Adipocyte (in vitro differentiated cells): ENCODE results near the gene SUPT5H.

ENCODE experiments used
- DNase-seq: peaks from one replicate; pipeline ENCODE4 v3.0.0-alpha.2; 2015; ENCODE audit warnings: low read depth
- H3K27me3 ChIP-seq: replicated peaks from 2 replicates; pipeline ENCODE4 v1.7.0; 2013; ENCODE audit warnings: mild to moderate bottlenecking, low read length, moderate library complexity; ENCODE audit not compliant: control insufficient read depth, insufficient read depth
- H3K36me3 ChIP-seq: 2 replicates; pipeline ENCODE4 v1.7.0; 2013; ENCODE audit warnings: low read length, mild to moderate bottlenecking, moderate library complexity; ENCODE audit not compliant: control insufficient read depth, insufficient read depth, severe bottlenecking
- H3K4me1 ChIP-seq: 2 replicates; pipeline ENCODE4 v1.7.0; 2013; ENCODE audit warnings: mild to moderate bottlenecking, low read length, moderate library complexity; ENCODE audit not compliant: control insufficient read depth, insufficient read depth
- H3K4me3 ChIP-seq: 2 replicates; pipeline ENCODE4 v1.7.0; 2013; ENCODE audit warnings: mild to moderate bottlenecking, low read length, moderate library complexity
- H3K9ac ChIP-seq: 2 replicates; pipeline ENCODE4 v1.7.0; 2013; ENCODE audit warnings: mild to moderate bottlenecking, low read length, moderate library complexity
- H3K9me3 ChIP-seq: 2 replicates; pipeline ENCODE4 v1.7.0; 2013; ENCODE audit warnings: mild to moderate bottlenecking, low read length, moderate library complexity; ENCODE audit not compliant: control insufficient read depth

Gene SUPT5H

GRCh38 chr19:39506944-39507714 lies 61.7 kb downstream of the SUPT5H start:
- Histone ChIP-seq H3K4me1 (no peaks in the 10 kb centered on the region), H3K4me3 (peak overlapping the region; percentile 76), H3K36me3 (no peaks in the 10 kb centered on the region), H3K9me3 (no peaks in the 10 kb centered on the region), H3K9ac (no peak overlapping the region), H3K27me3 (peaks cover 46% of the 10 kb centered on the region)
- peak; percentile 70 for DNase-seq

GRCh38 chr19:39507715-39508364 lies 62.5 kb downstream of the SUPT5H start:
- Histone ChIP-seq H3K9ac (no peak overlapping the region), H3K27me3 (peaks cover 51% of the 10 kb centered on the region)
- DNase-seq, result no peak

DNA sequence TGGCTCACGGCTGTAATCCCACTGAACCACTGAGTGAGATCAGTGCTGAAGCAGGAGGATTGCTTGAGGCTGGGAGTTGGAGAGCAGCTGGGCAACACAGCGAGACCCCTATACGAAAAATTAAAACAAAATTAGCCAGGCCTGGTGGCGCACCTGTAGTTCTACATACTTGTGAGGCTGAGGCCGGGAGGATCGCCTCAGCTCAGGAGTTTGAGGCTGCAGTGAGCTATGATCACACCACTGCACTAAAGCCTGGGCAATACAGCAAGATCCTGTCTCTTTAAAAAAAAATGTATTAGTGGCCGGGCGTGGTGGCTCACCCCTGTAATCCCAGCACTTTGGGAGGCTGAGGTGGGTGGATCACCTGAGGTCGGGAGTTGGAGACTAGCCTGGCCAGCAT lies 63.2 kb downstream of the SUPT5H start:
- no peaks in the 10 kb centered on the region for H3K36me3 ChIP-seq

More at GRCh38 chr19:39507715-39508364, 62.5 kb downstream of the SUPT5H start:
- Histone ChIP-seq H3K9me3 (peaks cover 1% of the 10 kb centered on the region), H3K4me1 (no peaks in the 10 kb centered on the region), H3K36me3 (no peaks in the 10 kb centered on the region), H3K4me3 (peak overlapping the region; percentile 76)

DNA sequence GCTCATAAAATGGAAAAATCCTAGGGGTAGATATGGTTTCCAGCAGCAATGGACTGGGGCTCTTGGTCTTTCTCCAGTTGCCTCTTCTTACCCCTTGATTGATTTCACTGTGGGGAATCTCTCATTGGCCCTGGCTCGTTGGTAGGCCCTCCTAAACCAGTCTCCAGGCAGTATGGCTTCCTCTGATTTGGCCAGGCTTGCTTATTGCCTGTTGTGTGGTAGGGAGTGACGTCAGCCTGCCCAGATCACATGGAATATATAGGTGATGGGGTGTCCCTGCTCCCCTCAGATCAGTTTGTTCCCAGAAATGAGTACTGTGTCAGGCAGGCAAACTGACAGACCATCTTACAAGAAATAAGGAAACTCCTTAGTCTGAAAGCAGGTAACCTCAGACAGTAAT lies 63.9 kb downstream of the SUPT5H start:
- DNase-seq, result no peak
- peaks cover 51% of the 10 kb centered on the region for H3K27me3 ChIP-seq
- H3K9me3 ChIP-seq, result peaks cover 3% of the 10 kb centered on the region
- no peaks in the 10 kb centered on the region for H3K4me1 ChIP-seq
- no peak overlapping the region for H3K9ac ChIP-seq
- no peak overlapping the region for H3K4me3 ChIP-seq
- H3K36me3 ChIP-seq, result no peaks in the 10 kb centered on the region

More for the DNA sequence above, 63.2 kb downstream of the SUPT5H start:
- Histone ChIP-seq H3K4me1 (no peaks in the 10 kb centered on the region), H3K27me3 (peaks cover 51% of the 10 kb centered on the region), H3K9me3 (peaks cover 3% of the 10 kb centered on the region), H3K9ac (no peak overlapping the region), H3K4me3 (no peak overlapping the region)
- no peak for DNase-seq

GRCh38 chr19:39512988-39513387 lies 67.6 kb downstream of the SUPT5H start:
- H3K9ac ChIP-seq, result no peak overlapping the region
- H3K4me3 ChIP-seq, result no peak overlapping the region
- H3K4me1 ChIP-seq, result no peaks in the 10 kb centered on the region
- H3K36me3 ChIP-seq, result no peaks in the 10 kb centered on the region
- H3K9me3 ChIP-seq, result peaks cover 3% of the 10 kb centered on the region
- H3K27me3 ChIP-seq, result peaks cover 54% of the 10 kb centered on the region
- DNase-seq, result no peak

DNA sequence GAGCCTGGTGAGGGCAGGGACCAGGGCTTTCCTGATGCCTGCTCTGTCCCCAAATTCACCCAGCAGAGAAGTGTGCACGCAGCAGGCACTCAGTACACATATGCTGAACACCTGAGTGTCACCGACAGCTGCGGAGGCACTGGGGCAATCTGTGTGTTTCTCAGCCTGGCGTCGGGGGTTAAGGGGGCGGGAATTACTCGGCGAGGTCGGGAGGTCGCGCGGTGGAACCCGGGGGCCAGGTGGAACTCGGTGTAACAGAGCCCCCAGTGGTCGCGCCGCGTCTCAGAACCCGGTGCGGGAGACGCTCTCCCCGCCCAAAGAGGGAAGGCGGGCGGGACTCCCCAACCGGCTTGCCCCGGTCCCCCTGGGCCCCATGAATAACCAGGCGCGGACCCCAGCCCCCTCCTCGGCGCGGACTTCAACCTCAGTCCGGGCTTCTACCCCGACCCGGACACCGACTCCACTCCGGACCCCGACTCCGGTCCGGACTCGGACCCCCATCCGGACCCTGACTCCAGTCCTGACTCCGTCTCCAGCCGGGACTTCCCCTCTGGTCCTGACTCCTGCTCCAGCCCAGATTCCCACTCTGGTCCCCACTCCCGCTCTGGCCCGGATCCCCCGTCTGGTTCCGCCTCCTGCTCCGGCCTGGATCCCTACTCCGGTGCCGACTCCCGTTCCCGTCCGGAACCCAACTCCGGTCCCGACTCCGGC lies 69.6 kb downstream of the SUPT5H start, which contains the start of gene SELENOV:
SELENOV (plus strand) TSS at position 300 of the 711 bp plus-strand sequence; CDS start at position 374, 74 bp downstream.
- no peak within 1 kb of the TSS for H3K9ac ChIP-seq
- H3K4me3 ChIP-seq, result peak within 1 kb of the TSS; percentile 54
- DNase-seq, result no peak
- peaks cover 3% of the 10 kb centered on the region for H3K9me3 ChIP-seq
- H3K36me3 ChIP-seq, result no peaks in the 10 kb centered on the region
- H3K27me3 ChIP-seq, result peaks cover 47% of the 10 kb centered on the region
- H3K4me1 ChIP-seq, result no peaks in the 10 kb centered on the region

DNA sequence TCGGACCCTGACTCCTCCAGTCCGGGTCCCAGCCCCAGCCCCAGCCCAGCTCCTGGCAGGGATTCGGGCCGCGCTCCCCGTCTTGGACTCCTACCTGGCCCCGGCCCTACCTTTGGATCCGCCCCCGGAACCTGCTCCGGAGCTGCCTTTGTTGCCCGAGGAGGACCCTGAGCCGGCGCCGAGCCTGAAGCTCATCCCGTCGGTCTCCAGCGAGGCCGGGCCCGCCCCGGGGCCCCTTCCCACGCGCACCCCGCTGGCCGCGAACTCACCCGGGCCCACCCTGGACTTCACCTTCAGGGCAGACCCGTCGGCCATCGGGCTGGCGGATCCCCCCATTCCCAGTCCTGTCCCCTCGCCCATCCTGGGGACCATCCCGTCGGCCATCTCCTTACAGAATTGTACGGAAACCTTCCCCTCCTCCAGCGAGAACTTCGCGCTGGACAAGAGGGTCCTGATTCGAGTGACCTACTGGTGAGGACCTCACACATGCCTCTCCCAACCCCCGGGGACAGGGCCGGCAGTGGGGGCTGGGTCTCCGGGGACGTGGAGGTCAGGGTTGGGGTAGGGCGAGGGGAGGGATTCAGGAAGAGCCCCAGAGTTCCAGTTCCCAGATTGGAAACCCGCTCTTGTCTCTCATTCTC lies 70.3 kb downstream of the SUPT5H start:
- Histone ChIP-seq H3K9ac (no peak overlapping the region), H3K27me3 (peaks cover 47% of the 10 kb centered on the region), H3K4me1 (no peaks in the 10 kb centered on the region), H3K4me3 (peak overlapping the region; percentile 54), H3K9me3 (peaks cover 3% of the 10 kb centered on the region), H3K36me3 (no peaks in the 10 kb centered on the region)
- no peak for DNase-seq

GRCh38 chr19:39516270-39516669 lies 70.9 kb downstream of the SUPT5H start:
- Histone ChIP-seq H3K9ac (no peak overlapping the region), H3K27me3 (peaks cover 47% of the 10 kb centered on the region), H3K9me3 (peaks cover 3% of the 10 kb centered on the region), H3K4me3 (no peak overlapping the region), H3K4me1 (no peaks in the 10 kb centered on the region), H3K36me3 (no peaks in the 10 kb centered on the region)
- DNase-seq, result no peak

DNA sequence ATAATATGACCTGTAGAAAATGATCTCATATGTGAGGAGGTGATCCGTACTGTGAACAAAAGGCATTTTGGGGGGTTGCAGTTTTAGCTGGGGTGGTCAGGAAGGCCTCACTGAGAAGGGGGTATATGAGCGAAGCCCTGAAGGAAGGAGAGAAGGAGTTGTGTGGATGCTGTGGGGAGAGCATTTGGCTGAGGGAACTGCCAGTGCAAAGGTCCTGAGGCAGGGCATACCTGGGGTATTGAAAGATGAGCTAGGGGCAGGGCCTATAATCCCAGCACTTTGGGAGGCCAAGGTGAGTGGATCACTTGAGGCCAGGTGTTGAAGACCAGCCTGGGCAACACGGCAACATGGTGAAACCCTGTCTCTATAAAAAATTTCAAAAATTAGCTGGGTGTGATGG lies 72.0 kb downstream of the SUPT5H start:
- peaks cover 43% of the 10 kb centered on the region for H3K27me3 ChIP-seq
- H3K36me3 ChIP-seq, result no peaks in the 10 kb centered on the region
- H3K9me3 ChIP-seq, result peaks cover 3% of the 10 kb centered on the region
- no peak overlapping the region for H3K4me3 ChIP-seq
- no peak for DNase-seq
- H3K9ac ChIP-seq, result no peak overlapping the region
- H3K4me1 ChIP-seq, result no peaks in the 10 kb centered on the region

DNA sequence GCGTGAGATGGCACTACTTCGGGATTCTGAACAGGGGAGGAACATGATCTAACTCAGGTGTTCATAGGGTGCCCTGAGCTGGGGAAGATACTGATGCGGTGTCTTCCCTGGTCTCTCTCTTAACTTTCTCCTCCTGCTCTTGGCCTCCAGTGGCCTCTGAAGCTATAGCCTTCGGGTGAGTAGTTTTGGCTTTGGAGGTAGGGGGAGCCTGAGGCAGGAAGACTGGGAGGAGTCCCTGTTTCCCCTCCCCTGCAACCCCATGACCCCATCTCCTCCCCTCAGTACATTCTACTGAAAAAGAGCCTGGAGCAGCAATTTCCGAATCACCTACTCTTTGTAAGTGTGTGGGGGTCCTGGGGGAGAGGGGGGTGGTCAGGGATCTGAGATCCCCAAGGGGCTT lies 73.1 kb downstream of the SUPT5H start:
- Histone ChIP-seq H3K36me3 (no peaks in the 10 kb centered on the region), H3K4me3 (no peak overlapping the region), H3K9ac (no peak overlapping the region), H3K27me3 (peaks cover 34% of the 10 kb centered on the region), H3K4me1 (no peaks in the 10 kb centered on the region), H3K9me3 (no peaks in the 10 kb centered on the region)
- no peak for DNase-seq

DNA sequence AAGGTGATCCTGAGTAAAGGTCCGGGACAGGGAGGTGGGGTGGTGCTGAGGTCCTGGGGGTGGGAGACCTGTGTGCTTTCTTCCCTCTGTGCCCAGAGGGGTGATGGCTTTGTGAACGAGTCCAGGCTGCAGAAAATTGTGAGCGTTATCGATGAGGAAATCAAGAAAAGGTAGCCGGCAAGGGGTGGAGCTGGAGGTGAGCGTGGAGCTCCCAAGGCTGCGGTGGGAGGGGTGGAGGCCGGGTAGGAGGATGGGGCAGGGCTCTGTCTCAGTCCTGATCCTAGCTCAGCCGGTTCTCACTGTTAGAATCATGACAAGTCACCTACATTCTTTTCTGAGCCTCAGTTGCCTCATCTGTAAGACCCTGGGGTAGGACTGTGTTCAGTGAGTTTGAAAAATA lies 73.6 kb downstream of the SUPT5H start:
- Histone ChIP-seq H3K4me3 (no peak overlapping the region), H3K27me3 (peaks cover 29% of the 10 kb centered on the region), H3K9me3 (no peaks in the 10 kb centered on the region), H3K36me3 (no peaks in the 10 kb centered on the region), H3K9ac (no peak overlapping the region), H3K4me1 (no peaks in the 10 kb centered on the region)
- no peak for DNase-seq
